ENCODE measurements around the gene BFSP2.

Gene BFSP2

GRCh38 chr3:133487204-133487603 is 87.3 kb downstream of the BFSP2 start:
- no peak overlapping the region for H3K4me3 ChIP-seq (ENCODE audit: low read length)
- no peak for DNase-seq (ENCODE audit: low read depth)
- no peak for TF ChIP-seq CTCF (conservative IDR thresholded peaks at IDR 0.05; ENCODE audit: low read length)

GRCh38 chr3:133487920-133488540 is 88.2 kb downstream of the BFSP2 start:
- DNase-seq (ENCODE audit: low read depth), result no peak
- peak; percentile 62 for TF ChIP-seq CTCF (conservative IDR thresholded peaks at IDR 0.05; ENCODE audit: low read length)
- no peak overlapping the region for H3K4me3 ChIP-seq (ENCODE audit: low read length)

GRCh38 chr3:133488785-133489367 is 89.0 kb downstream of the BFSP2 start:
- TF ChIP-seq CTCF (conservative IDR thresholded peaks at IDR 0.05; ENCODE audit: low read length), result no peak
- peak; percentile 65 for DNase-seq (ENCODE audit: low read depth)
- H3K4me3 ChIP-seq (ENCODE audit: low read length), result no peak overlapping the region

- no peak overlapping the region for H3K4me3 ChIP-seq (ENCODE audit: low read length)
- no peak for TF ChIP-seq CTCF (conservative IDR thresholded peaks at IDR 0.05; ENCODE audit: low read length)
- no peak for DNase-seq (ENCODE audit: low read depth)
Measured at GRCh38 chr3:133489466-133490085, 89.7 kb downstream of the BFSP2 start.

- H3K4me3 ChIP-seq (ENCODE audit: low read length), result no peak overlapping the region
- no peak for TF ChIP-seq CTCF (conservative IDR thresholded peaks at IDR 0.05; ENCODE audit: low read length)
- no peak for DNase-seq (ENCODE audit: low read depth)
Measured at GRCh38 chr3:133490468-133491351, 90.9 kb downstream of the BFSP2 start.

GRCh38 chr3:133491481-133492059 is 91.7 kb downstream of the BFSP2 start:
- no peak for DNase-seq (ENCODE audit: low read depth)
- no peak overlapping the region for H3K4me3 ChIP-seq (ENCODE audit: low read length)
- no peak for TF ChIP-seq CTCF (conservative IDR thresholded peaks at IDR 0.05; ENCODE audit: low read length)

All from AG10803 (cell line).